ENCODE data around the gene CSN2.
"Not testable (repeated sequence)": the region's sequence is repeated elsewhere in the genome, so short reads cannot be mapped to it uniquely, and the experiment has no call there.

Gene CSN2

GRCh38 chr4:69970071-69970470, 4.5 kb upstream of the CSN2 start:
- DNase-seq, result no peak
- no peaks in the 10 kb centered on the region for H3K27me3 Mint-ChIP-seq (ENCODE audit: low read depth, poor library complexity)
- no peaks in the 10 kb centered on the region for H3K36me3 Mint-ChIP-seq (ENCODE audit: low read depth)
- H3K4me1 Mint-ChIP-seq, result no peaks in the 10 kb centered on the region
- no peak for TF ChIP-seq CTCF (IDR thresholded peaks at IDR 0.05)
- H3K27ac Mint-ChIP-seq, result no peak overlapping the region
- no peaks in the 10 kb centered on the region for H3K9me3 Mint-ChIP-seq
- no peak overlapping the region for H3K4me3 Mint-ChIP-seq

GRCh38 chr4:69957209-69957608, 8.3 kb downstream of the CSN2 start:
- TF ChIP-seq CTCF (IDR thresholded peaks at IDR 0.05), result no peak
- Mint-ChIP-seq H3K27me3 (ENCODE audit: low read depth, poor library complexity) (no peaks in the 10 kb centered on the region), H3K27ac (no peak overlapping the region), H3K4me1 (no peaks in the 10 kb centered on the region), H3K4me3 (no peak overlapping the region), H3K9me3 (no peaks in the 10 kb centered on the region), H3K36me3 (ENCODE audit: low read depth) (no peaks in the 10 kb centered on the region)
- no peak for DNase-seq

DNA sequence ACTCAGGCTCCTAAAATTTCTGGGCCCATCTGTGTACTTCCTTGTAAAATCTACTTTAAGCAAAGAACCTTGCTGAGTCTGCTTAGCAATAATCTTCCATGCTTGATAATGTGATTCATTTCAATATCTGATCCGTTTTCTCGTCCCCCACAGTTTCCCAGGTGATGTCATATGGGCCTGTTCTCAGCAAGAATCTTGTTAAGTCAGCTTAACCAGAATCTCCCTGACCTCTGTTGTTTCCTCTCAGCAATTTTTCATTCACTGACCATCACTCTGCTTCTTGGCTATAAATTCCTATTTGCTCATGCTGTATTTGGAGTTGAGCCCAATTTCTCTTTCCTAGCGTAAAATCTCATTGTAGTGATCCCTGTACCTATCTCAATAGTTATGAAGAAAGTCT, 13.9 kb downstream of the CSN2 start:
- Mint-ChIP-seq H3K9me3 (no peaks in the 10 kb centered on the region), H3K27ac (no peak overlapping the region), H3K27me3 (ENCODE audit: low read depth, poor library complexity) (no peaks in the 10 kb centered on the region), H3K36me3 (ENCODE audit: low read depth) (no peaks in the 10 kb centered on the region), H3K4me1 (no peaks in the 10 kb centered on the region), H3K4me3 (no peak overlapping the region)
- TF ChIP-seq CTCF (IDR thresholded peaks at IDR 0.05), result no peak
- no peak for DNase-seq

DNA sequence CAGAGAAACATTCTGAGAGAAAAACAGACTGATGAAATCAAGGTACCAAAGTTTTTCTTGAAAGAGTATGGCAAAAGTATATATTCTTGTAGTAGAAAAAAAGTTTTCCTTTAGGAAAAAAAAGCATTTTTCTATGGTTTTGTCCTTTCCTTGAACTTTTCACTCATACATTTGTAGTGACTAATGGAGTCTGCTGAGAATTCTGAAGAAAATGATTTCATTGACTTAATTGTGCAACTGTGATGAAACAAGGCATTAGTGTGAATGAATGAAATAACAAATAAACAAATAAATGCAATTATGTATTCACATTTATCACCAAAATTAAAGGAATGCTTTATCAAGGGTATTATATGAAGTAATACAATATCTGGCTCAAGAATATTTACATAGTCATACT, 29.0 kb downstream of the CSN2 start:
- no peak overlapping the region for H3K27ac Mint-ChIP-seq
- H3K27me3 Mint-ChIP-seq (ENCODE audit: low read depth, poor library complexity), result no peaks in the 10 kb centered on the region
- no peaks in the 10 kb centered on the region for H3K9me3 Mint-ChIP-seq
- H3K4me3 Mint-ChIP-seq, result no peak overlapping the region
- no peak for TF ChIP-seq CTCF (IDR thresholded peaks at IDR 0.05)
- H3K4me1 Mint-ChIP-seq, result no peaks in the 10 kb centered on the region
- no peak for DNase-seq
- no peaks in the 10 kb centered on the region for H3K36me3 Mint-ChIP-seq (ENCODE audit: low read depth)

GRCh38 chr4:69934150-69934549, 31.4 kb downstream of the CSN2 start:
- Mint-ChIP-seq H3K36me3 (ENCODE audit: low read depth) (no peaks in the 10 kb centered on the region), H3K27ac (no peak overlapping the region), H3K27me3 (ENCODE audit: low read depth, poor library complexity) (no peaks in the 10 kb centered on the region), H3K4me1 (no peaks in the 10 kb centered on the region), H3K4me3 (no peak overlapping the region), H3K9me3 (no peaks in the 10 kb centered on the region)
- no peak for TF ChIP-seq CTCF (IDR thresholded peaks at IDR 0.05)
- DNase-seq, result no peak

DNA sequence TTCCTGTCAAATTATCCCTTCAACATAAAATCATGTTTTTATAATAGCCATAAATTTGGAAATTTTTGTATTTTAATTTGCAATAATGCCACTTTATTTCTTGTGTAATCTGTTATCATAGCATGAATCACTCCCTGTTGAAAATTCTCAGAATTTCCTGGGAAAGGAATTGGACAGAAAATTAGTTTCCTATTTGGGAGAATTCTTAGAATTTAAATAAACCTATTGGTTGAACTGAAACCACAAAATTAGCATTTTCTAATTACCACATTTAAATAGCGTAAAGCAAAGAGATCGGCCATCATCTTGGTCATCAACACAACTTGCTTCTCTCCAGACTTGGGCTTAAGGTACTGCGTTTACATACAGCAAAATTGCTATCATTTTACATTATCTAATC, 34.8 kb downstream of the CSN2 start, which contains the start of gene CSN1S1:
Gene CSN1S1, plus strand, starts transcription at position 301 of the 400 bp plus-strand sequence. CDS start 1,488 bp downstream, outside the sequence.
- DNase-seq, result no peak
- no peak within 1 kb of the TSS for H3K4me3 Mint-ChIP-seq
- H3K9me3 Mint-ChIP-seq, result no peaks in the 10 kb centered on the region
- H3K27me3 Mint-ChIP-seq (ENCODE audit: low read depth, poor library complexity), result no peaks in the 10 kb centered on the region
- TF ChIP-seq CTCF (IDR thresholded peaks at IDR 0.05), result no peak
- H3K27ac Mint-ChIP-seq, result no peak within 1 kb of the TSS
- no peaks in the 10 kb centered on the region for H3K4me1 Mint-ChIP-seq
- no peaks in the 10 kb centered on the region for H3K36me3 Mint-ChIP-seq (ENCODE audit: low read depth)

GRCh38 chr4:69923782-69924410, 41.6 kb downstream of the CSN2 start:
- H3K4me1 Mint-ChIP-seq; H3K36me3 Mint-ChIP-seq (ENCODE audit: low read depth); H3K9me3 Mint-ChIP-seq; H3K4me3 Mint-ChIP-seq; H3K27me3 Mint-ChIP-seq (ENCODE audit: low read depth, poor library complexity); H3K27ac Mint-ChIP-seq; DNase-seq: not testable (repeated sequence)
